DOHH2 (cell line): ENCODE data around the gene KCNG4.

Experiments
- CTCF ChIP-seq: fragments of 200-600 bp; sonication (generic); IDR thresholded peaks from one replicate; pipeline ENCODE4 v1.5.1; 2014; ENCODE audit warnings: antibody characterized with exemption, mild to moderate bottlenecking, low read depth, low read length; ENCODE audit not compliant: poor library complexity, severe bottlenecking
- EZH2phosphoT487 ChIP-seq: fragments of 200-600 bp; sonication (generic); IDR thresholded peaks from 2 replicates; pipeline ENCODE4 v1.6.1; 2017; ENCODE audit warnings: borderline replicate concordance, mild to moderate bottlenecking, antibody characterized with exemption, low read length, moderate library complexity, mixed read lengths

- TF ChIP-seq CTCF, result no peak
- no peak for TF ChIP-seq EZH2phosphoT487
These were observed 41.3 kb upstream of the KCNG4 start for GRCh38 chr16:84281074-84281473.
